ENCODE results near the gene PPP1R10.

The PPP1R10 gene

GRCh38 chr6:30591008-30591407 lies 26.0 kb downstream of the PPP1R10 start:
- H3K4me1 ChIP-seq (ENCODE audit: low read length), result no peaks in the 10 kb centered on the region
- no peak overlapping the region for H3K4me2 ChIP-seq (ENCODE audit: low read length)
- no peak overlapping the region for H3K9ac ChIP-seq (ENCODE audit: low read length)
- H4K20me1 ChIP-seq (ENCODE audit: insufficient read depth, low read length), result peaks cover 4% of the 10 kb centered on the region; the same call in 1 of the 2 replicates
- no peaks in the 10 kb centered on the region for H3K9me3 ChIP-seq (ENCODE audit: insufficient read depth, low read length)
- H3K36me3 ChIP-seq (replicated peaks; ENCODE audit: low read depth, low read length), result peaks cover 25% of the 10 kb centered on the region
- no peak overlapping the region for H3K27ac ChIP-seq (ENCODE audit: low read length)
- H3K4me3 ChIP-seq (ENCODE audit: low read length), result no peak overlapping the region
- H3K79me2 ChIP-seq (ENCODE audit: low read length), result peaks cover 15% of the 10 kb centered on the region
- no peak overlapping the region for H2AFZ ChIP-seq (ENCODE audit: low read depth, low read length)
- H3K27me3 ChIP-seq (ENCODE audit: low read depth, low read length), result no peaks in the 10 kb centered on the region
- TF ChIP-seq EZH2phosphoT487 (IDR thresholded peaks at IDR 0.05; ENCODE audit: low read depth), result no peak
- TF ChIP-seq CTCF (IDR thresholded peaks at IDR 0.05; ENCODE audit: low read depth, low read length), result no peak

- Histone ChIP-seq H3K27ac (ENCODE audit: low read length) (no peak overlapping the region), H3K79me2 (ENCODE audit: low read length) (peaks cover 15% of the 10 kb centered on the region), H3K27me3 (ENCODE audit: low read depth, low read length) (no peaks in the 10 kb centered on the region), H3K36me3 (replicated peaks; ENCODE audit: low read depth, low read length) (peaks cover 28% of the 10 kb centered on the region), H3K4me1 (ENCODE audit: low read length) (no peaks in the 10 kb centered on the region), H3K4me3 (ENCODE audit: low read length) (no peak overlapping the region), H2AFZ (ENCODE audit: low read depth, low read length) (no peak overlapping the region), H3K4me2 (ENCODE audit: low read length) (no peak overlapping the region), H4K20me1 (ENCODE audit: insufficient read depth, low read length) (peaks cover 4% of the 10 kb centered on the region; the same call in 1 of the 2 replicates), H3K9ac (ENCODE audit: low read length) (no peak overlapping the region), H3K9me3 (ENCODE audit: insufficient read depth, low read length) (no peaks in the 10 kb centered on the region)
- TF ChIP-seq EZH2phosphoT487 (IDR thresholded peaks at IDR 0.05; ENCODE audit: low read depth) (no peak), CTCF (IDR thresholded peaks at IDR 0.05; ENCODE audit: low read depth, low read length) (no peak)
Measured at GRCh38 chr6:30590509-30590908, 26.5 kb downstream of the PPP1R10 start.

- H3K27me3 ChIP-seq (ENCODE audit: low read depth, low read length), result no peaks in the 10 kb centered on the region
- H3K27ac ChIP-seq (ENCODE audit: low read length), result no peak overlapping the region
- peaks cover 4% of the 10 kb centered on the region; the same call in 1 of the 2 replicates for H4K20me1 ChIP-seq (ENCODE audit: insufficient read depth, low read length)
- H3K36me3 ChIP-seq (replicated peaks; ENCODE audit: low read depth, low read length), result peaks cover 32% of the 10 kb centered on the region
- no peaks in the 10 kb centered on the region for H3K4me1 ChIP-seq (ENCODE audit: low read length)
- H3K9ac ChIP-seq (ENCODE audit: low read length), result no peak overlapping the region
- H2AFZ ChIP-seq (ENCODE audit: low read depth, low read length), result no peak overlapping the region
- TF ChIP-seq EZH2phosphoT487 (IDR thresholded peaks at IDR 0.05; ENCODE audit: low read depth), result no peak
- no peak for TF ChIP-seq CTCF (IDR thresholded peaks at IDR 0.05; ENCODE audit: low read depth, low read length)
- no peak overlapping the region for H3K4me3 ChIP-seq (ENCODE audit: low read length)
- no peak overlapping the region for H3K4me2 ChIP-seq (ENCODE audit: low read length)
- peaks cover 15% of the 10 kb centered on the region for H3K79me2 ChIP-seq (ENCODE audit: low read length)
- no peaks in the 10 kb centered on the region for H3K9me3 ChIP-seq (ENCODE audit: insufficient read depth, low read length)
Measured at GRCh38 chr6:30589754-30590358, 27.2 kb downstream of the PPP1R10 start.

- H4K20me1 ChIP-seq (ENCODE audit: insufficient read depth, low read length), result no peaks in the 10 kb centered on the region
- H2AFZ ChIP-seq (ENCODE audit: low read depth, low read length), result no peak overlapping the region
- H3K27me3 ChIP-seq (ENCODE audit: low read depth, low read length), result no peaks in the 10 kb centered on the region
- no peak overlapping the region for H3K4me3 ChIP-seq (ENCODE audit: low read length)
- H3K9ac ChIP-seq (ENCODE audit: low read length), result no peak overlapping the region
- no peaks in the 10 kb centered on the region for H3K9me3 ChIP-seq (ENCODE audit: insufficient read depth, low read length)
- TF ChIP-seq EZH2phosphoT487 (IDR thresholded peaks at IDR 0.05; ENCODE audit: low read depth) (no peak), CTCF (IDR thresholded peaks at IDR 0.05; ENCODE audit: low read depth, low read length) (no peak)
- no peak overlapping the region for H3K27ac ChIP-seq (ENCODE audit: low read length)
- no peak overlapping the region for H3K4me2 ChIP-seq (ENCODE audit: low read length)
- H3K4me1 ChIP-seq (ENCODE audit: low read length), result no peaks in the 10 kb centered on the region
- peaks cover 33% of the 10 kb centered on the region for H3K36me3 ChIP-seq (replicated peaks; ENCODE audit: low read depth, low read length)
- no peaks in the 10 kb centered on the region for H3K79me2 ChIP-seq (ENCODE audit: low read length)
Measured at GRCh38 chr6:30583921-30584320, 33.1 kb downstream of the PPP1R10 start.

Data from OCI-LY3 (cell line).